Measurements from ENCODE around the gene SDK2. TPM values are rescaled to one million over a fixed set of nuclear protein-coding genes. Genes with fewer than 3 reads are reported as not detected.

Gene SDK2
- total RNA-seq, 3 donors from 2014 or later (not counting 1 experiment from before 2014, with no cell fraction given) = 0.41 to 0.90 (median 0.49) TPM

- Histone ChIP-seq H3K4me3 (ENCODE audit: low read length) (no peak overlapping the region), H3K36me3 (ENCODE audit: control insufficient read depth, insufficient read depth, low read length) (no peaks in the 10 kb centered on the region), H3K27ac (ENCODE audit: low read length) (no peak overlapping the region), H3K27me3 (ENCODE audit: control insufficient read depth, insufficient read depth, low read length) (peaks cover 2% of the 10 kb centered on the region), H3K9me3 (ENCODE audit: control insufficient read depth, insufficient read depth, low read length) (no peaks in the 10 kb centered on the region), H3K4me1 (ENCODE audit: control insufficient read depth, insufficient read depth, low read length) (peaks cover 22% of the 10 kb centered on the region)
- DNase-seq (no peak), ATAC-seq (no peak)
- TF ChIP-seq, protein P1, sequence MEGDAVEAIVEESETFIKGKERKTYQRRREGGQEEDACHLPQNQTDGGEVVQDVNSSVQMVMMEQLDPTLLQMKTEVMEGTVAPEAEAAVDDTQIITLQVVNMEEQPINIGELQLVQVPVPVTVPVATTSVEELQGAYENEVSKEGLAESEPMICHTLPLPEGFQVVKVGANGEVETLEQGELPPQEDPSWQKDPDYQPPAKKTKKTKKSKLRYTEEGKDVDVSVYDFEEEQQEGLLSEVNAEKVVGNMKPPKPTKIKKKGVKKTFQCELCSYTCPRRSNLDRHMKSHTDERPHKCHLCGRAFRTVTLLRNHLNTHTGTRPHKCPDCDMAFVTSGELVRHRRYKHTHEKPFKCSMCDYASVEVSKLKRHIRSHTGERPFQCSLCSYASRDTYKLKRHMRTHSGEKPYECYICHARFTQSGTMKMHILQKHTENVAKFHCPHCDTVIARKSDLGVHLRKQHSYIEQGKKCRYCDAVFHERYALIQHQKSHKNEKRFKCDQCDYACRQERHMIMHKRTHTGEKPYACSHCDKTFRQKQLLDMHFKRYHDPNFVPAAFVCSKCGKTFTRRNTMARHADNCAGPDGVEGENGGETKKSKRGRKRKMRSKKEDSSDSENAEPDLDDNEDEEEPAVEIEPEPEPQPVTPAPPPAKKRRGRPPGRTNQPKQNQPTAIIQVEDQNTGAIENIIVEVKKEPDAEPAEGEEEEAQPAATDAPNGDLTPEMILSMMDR (IDR thresholded peaks at IDR 0.05) = no peak
- Mint-ChIP-seq H3K27ac (no peak overlapping the region), H3K4me1 (peaks cover 7 to 13% of the 10 kb centered on the region in 2 donors), H3K4me3 (no peak overlapping the region), H3K9me3 (no peaks in the 10 kb centered on the region), H3K36me3 (no peaks in the 10 kb centered on the region), H3K27me3 (ENCODE audit: low read depth in 2 of 2) (no peaks in the 10 kb centered on the region)
- intact Hi-C loops (cut with micrococcal nuclease) = no loop called here
- WGBS (ENCODE audit: insufficient coverage) = 100% methylated on average over 2 of the region's 2 CpGs
Observed at GRCh38 chr17:73564843-73565242, 79.4 kb downstream of the SDK2 start.

GRCh38 chr17:73562896-73563295, 81.3 kb downstream of the SDK2 start:
- no peak overlapping the region for H3K4me3 Mint-ChIP-seq
- intact Hi-C loops (cut with micrococcal nuclease) = no loop called here
- DNase-seq (no peak), ATAC-seq (no peak)
- no peaks in the 10 kb centered on the region for H3K36me3 Mint-ChIP-seq
- H3K9me3 Mint-ChIP-seq = no peaks in the 10 kb centered on the region
- H3K27me3 ChIP-seq (ENCODE audit: control insufficient read depth, insufficient read depth, low read length) = peaks cover 2% of the 10 kb centered on the region
- H3K36me3 ChIP-seq (ENCODE audit: control insufficient read depth, insufficient read depth, low read length) = no peaks in the 10 kb centered on the region
- H3K4me3 ChIP-seq (ENCODE audit: low read length) = no peak overlapping the region
- H3K4me1 ChIP-seq (ENCODE audit: control insufficient read depth, insufficient read depth, low read length) = peaks cover 20% of the 10 kb centered on the region
- no peak overlapping the region for H3K27ac Mint-ChIP-seq
- peaks cover 0 to 3% of the 10 kb centered on the region in 2 donors for H3K27me3 Mint-ChIP-seq (ENCODE audit: low read depth in 2 of 2)
- WGBS (ENCODE audit: insufficient coverage) = 91% methylated on average over 9 of the region's 9 CpGs
- H3K4me1 Mint-ChIP-seq = peaks cover under 1 to 13% of the 10 kb centered on the region in 2 donors
- TF ChIP-seq, protein P1 (IDR thresholded peaks at IDR 0.05) = no peak
- H3K27ac ChIP-seq (ENCODE audit: low read length) = no peak overlapping the region
- H3K9me3 ChIP-seq (ENCODE audit: control insufficient read depth, insufficient read depth, low read length) = no peaks in the 10 kb centered on the region

GRCh38 chr17:73561111-73561510, 83.1 kb downstream of the SDK2 start:
- intact Hi-C loops (cut with micrococcal nuclease) = no loop called here
- peaks cover 2% of the 10 kb centered on the region for H3K27me3 ChIP-seq (ENCODE audit: control insufficient read depth, insufficient read depth, low read length)
- Mint-ChIP-seq H3K4me1 (peaks cover 0 to 6% of the 10 kb centered on the region in 2 donors), H3K9me3 (no peaks in the 10 kb centered on the region), H3K27ac (no peak overlapping the region), H3K4me3 (no peak overlapping the region), H3K36me3 (no peaks in the 10 kb centered on the region), H3K27me3 (ENCODE audit: low read depth in 2 of 2) (peaks cover 0 to 18% of the 10 kb centered on the region in 2 donors)
- no peaks in the 10 kb centered on the region for H3K9me3 ChIP-seq (ENCODE audit: control insufficient read depth, insufficient read depth, low read length)
- no peak overlapping the region for H3K4me3 ChIP-seq (ENCODE audit: low read length)
- no peaks in the 10 kb centered on the region for H3K36me3 ChIP-seq (ENCODE audit: control insufficient read depth, insufficient read depth, low read length)
- WGBS (ENCODE audit: insufficient coverage) = 56% methylated on average over 5 of the region's 9 CpGs
- no peak overlapping the region for H3K27ac ChIP-seq (ENCODE audit: low read length)
- H3K4me1 ChIP-seq (ENCODE audit: control insufficient read depth, insufficient read depth, low read length) = peaks cover 11% of the 10 kb centered on the region
- DNase-seq = no peak
- TF ChIP-seq, protein P1 (IDR thresholded peaks at IDR 0.05) = no peak
- no peak for ATAC-seq

DNA sequence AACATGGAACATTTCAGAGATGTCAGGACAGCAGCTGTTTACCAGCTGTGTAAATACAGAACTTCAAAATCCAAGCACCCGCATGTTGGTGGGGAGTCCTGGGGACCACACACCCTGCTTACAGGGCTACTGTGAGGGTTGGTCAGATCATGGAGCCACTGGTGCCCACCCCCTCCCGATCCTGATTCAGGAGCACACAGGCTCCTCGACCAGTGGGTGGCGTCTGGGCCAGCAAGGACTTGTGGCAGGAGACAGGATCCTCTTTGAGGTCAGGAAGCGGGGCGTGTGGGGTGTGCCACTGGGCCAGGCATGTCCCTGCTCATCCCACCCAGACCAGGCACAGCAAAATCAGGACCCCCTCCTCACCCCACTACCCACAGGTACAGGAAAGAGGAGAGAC, 83.6 kb downstream of the SDK2 start:
- no peak for DNase-seq
- Histone ChIP-seq H3K36me3 (ENCODE audit: control insufficient read depth, insufficient read depth, low read length) (no peaks in the 10 kb centered on the region), H3K4me3 (ENCODE audit: low read length) (no peak overlapping the region), H3K27me3 (ENCODE audit: control insufficient read depth, insufficient read depth, low read length) (peaks cover 2% of the 10 kb centered on the region), H3K4me1 (ENCODE audit: control insufficient read depth, insufficient read depth, low read length) (peaks cover 11% of the 10 kb centered on the region), H3K27ac (ENCODE audit: low read length) (no peak overlapping the region), H3K9me3 (ENCODE audit: control insufficient read depth, insufficient read depth, low read length) (no peaks in the 10 kb centered on the region)
- TF ChIP-seq, protein P1 (IDR thresholded peaks at IDR 0.05) = no peak
- H3K9me3 Mint-ChIP-seq = no peaks in the 10 kb centered on the region
- 72% methylated on average over 6 of the region's 6 CpGs for WGBS (ENCODE audit: insufficient coverage)
- H3K4me1 Mint-ChIP-seq = peaks cover 0 to 6% of the 10 kb centered on the region in 2 donors
- H3K36me3 Mint-ChIP-seq = no peaks in the 10 kb centered on the region
- no peak overlapping the region for H3K27ac Mint-ChIP-seq
- intact Hi-C loops (cut with micrococcal nuclease) = no loop called here
- no peak for ATAC-seq
- no peak overlapping the region for H3K4me3 Mint-ChIP-seq
- peaks cover 3 to 19% of the 10 kb centered on the region in 2 donors for H3K27me3 Mint-ChIP-seq (ENCODE audit: low read depth in 2 of 2)
